Renal pelvis (tissue), 4 donors: ENCODE results near the gene ADPRHL1. TPM values are rescaled to one million over a fixed set of nuclear protein-coding genes. Genes with fewer than 3 reads are reported as not detected.
"Not testable (repeated sequence)": the region's sequence is repeated elsewhere in the genome, so short reads cannot be mapped to it uniquely, and the experiment has no call there.

Source experiments
- DNase-seq: peaks from one replicate; pipeline ENCODE4 v3.0.0-alpha.2; 2013
- polyA plus RNA-seq, 3 donors: library from polyadenylated mRNA; unstranded; fragments of 120-200 nt; gene quantifications; one replicate each; pipeline ENCODE4 v1.2.1, GENCODE V29; 2013; ENCODE audit not compliant: insufficient read length in 3 of 3

Gene ADPRHL1
- polyA plus RNA-seq, 3 donors: 2.8 to 5.6 (median 4.7) TPM

DNA sequence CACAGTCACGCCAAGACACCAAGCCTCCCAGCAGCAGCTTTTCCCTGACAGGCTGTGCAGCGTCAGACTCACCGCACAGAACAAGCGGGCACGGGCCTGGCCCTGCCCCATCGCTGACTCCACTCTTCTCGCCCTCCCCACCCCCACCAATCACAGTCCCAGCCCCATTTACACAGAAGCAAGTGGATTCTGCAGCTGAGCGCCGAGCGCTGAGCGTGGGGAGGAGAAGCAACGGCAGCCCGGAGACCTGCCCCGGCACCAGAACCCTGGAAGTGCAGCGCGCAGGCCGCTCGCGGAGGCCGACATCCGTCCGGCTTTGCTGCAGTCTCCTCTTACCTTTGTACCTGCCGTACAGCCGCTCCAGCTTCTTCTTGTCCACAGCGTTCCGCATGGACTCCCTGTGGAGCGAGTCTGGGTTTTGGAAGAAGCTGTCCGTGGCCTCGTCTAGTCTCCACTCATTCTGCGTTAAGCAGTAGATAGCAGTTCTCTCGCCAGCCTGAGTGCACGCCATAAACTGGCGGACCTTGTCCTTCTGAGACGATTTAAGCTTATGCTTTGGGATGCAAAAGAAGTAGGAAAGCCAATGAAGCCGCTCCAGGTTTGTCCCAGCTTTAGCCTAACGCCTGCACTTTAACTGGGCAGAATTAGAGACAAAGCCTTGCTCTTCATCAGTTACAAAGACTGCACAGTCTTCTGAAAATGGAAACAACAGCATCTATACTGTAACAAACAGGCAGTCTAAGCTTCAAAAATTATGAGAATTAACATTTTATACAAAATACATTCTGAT lies 30.4 kb upstream of the ADPRHL1 start:
- no peak for DNase-seq

DNA sequence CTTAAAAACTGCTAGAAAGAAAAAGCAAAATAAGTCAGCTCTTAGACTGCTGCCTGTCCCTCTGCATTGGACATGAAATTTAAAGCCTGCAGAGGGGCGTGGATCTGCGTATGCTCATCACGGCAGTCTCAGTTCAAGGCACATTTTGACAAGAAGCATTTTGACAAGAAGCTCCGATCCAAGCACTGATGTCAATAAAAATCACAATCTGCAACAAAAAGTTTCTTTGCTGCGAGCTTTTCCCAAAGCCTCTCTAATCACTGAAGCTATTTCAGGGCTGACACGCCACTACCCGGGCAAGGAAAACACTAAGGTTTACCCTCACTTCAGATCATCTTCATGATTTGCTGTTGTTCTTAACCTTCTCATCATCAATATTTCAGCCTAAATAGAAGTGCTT lies 29.8 kb upstream of the ADPRHL1 start:
- no peak for DNase-seq

DNA sequence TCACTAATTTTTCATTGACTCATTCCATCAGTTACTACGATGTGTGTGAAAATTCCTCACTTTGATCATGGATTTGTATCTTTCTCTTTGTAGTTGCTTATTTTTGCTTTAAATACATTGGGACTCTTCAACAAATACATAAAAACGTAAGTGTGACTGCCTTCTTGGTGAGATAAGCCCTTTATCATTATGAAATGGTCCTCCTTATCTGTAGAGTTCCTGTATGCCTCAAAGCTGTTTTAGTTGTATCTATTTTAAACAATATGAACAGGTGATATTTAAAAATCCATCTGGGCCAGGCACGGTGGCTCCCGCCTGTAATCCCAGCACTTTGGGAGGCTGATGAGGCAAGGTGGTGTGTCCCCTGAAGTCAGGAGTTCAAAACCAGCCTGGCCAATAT lies 25.9 kb upstream of the ADPRHL1 start:
- DNase-seq: no peak

DNA sequence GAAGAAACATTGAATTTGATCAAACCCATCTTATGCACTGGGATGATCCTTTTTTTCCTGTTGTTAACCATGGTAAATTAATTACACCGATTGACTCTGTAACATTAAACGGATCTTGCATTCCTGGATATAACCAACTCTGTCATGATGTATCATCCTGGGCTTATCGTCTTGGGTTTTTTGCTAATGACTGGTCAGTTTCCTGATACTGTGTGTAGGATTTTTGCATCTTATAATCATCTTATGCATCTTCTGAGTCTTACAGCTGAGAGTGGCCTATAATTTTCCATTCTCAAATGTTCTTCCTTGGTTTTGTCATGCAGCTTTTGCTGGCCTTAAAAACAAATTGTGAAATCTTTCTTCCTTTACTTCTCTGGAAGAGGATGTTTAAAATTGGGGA lies 24.4 kb upstream of the ADPRHL1 start:
- no peak for DNase-seq

DNA sequence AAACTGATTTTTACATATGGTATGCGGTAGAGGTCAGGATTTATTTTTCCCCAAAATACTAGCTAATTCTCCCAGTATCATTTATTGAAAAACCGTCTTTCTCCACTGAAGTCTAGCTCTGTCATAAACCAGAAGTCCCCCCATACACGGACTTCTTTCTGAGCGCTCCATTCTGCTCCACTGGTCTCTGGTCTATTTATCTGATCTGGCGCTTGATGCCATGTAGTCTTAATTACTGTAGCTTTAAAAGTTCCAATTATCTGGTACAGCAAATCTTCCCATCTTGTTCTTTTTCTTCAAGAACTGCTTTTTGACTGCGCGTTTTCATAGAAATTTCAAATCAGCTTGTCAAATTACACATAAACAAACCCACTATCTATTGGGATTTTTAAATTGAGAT lies 23.5 kb upstream of the ADPRHL1 start:
- DNase-seq: no peak

DNA sequence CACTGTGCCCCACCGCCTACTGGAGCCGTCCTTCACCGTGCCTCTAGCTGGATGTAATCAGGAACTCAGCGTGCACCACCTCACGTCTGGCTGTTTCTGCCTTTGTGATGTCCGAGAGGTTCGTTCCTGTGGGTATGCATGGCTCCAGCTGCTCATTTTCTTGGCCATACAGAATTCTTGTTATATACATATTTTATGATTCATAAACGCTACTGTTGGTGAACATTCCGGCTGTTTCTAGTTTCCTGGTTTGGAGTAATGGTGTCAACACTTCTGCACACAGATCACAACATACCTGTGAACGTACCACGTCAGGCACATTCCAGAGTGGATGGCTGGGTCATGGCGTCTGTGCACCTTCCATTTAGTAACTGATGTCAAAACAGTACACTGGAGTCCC lies 22.6 kb upstream of the ADPRHL1 start:
- DNase-seq: no peak

DNA sequence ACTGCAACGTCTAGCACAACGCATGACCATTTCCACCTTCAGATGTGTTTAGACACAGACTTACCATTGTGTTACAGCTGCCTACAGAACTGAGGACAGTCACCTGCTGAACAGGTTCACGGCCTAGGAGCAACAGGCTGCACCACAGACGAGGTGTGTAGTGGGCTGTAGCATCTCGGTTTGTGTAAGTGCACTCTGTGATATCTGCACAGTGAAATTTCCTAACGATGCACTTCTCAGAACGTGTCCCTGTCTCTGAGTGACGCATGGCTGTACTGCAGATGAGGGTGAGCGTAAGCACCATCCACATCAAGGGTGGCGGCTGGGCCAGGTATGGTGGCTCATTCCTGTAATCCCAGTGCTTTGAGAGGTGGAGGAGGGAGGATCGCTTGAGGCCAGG lies 22.0 kb upstream of the ADPRHL1 start:
- DNase-seq: no peak

DNA sequence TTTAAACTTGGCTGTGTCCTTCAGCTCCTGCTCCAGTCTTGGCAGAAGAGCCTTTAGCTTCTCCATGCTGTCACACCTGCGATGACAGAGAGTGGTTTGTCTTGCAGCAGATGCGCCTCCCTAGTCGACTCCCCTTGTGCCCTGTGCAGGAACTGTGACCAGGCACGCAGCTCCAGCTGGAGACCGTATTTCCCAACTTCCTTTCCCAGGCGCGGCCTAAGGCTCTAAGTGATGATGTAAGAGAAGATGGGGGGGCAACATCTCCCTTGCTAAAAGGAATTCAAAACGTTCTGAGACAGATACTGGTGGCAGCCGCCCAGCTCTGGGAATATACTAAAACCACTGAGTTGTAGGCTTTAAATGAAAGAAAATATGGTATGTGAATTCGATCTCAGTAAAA lies 20.9 kb upstream of the ADPRHL1 start:
- DNase-seq: no peak

DNA sequence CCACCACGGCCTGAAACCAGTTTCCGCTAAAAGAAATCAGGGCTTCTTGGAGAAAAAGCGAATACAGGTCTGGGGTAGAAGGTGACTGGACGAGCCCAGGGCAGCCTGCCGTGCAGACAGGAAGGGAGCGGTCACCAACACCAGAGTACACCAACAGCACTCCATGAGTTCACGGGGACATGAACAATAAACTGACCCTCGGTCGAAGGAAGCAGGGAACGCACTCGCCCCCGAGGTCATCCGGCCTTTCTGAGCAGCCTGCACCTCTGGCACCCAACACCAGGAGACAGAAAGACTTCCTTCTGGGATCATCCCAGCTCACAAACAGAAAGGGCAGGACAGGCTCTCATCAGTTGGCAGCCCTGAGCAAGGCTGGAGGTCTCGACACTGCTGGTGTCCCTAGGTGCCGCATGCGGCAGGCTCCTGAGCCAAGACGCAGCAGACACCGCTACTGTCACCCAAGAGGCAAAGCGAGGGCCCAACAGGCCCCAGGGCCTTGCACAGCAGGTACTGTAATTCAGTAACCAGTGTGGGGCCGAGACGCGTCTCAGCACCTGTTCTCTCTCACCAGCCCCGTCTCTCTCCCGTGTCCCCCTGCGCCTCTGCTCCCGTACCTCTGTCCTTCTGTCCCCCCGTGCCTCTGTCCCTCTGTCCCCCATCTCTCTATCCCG lies 19.2 kb upstream of the ADPRHL1 start:
- DNase-seq: no peak

DNA sequence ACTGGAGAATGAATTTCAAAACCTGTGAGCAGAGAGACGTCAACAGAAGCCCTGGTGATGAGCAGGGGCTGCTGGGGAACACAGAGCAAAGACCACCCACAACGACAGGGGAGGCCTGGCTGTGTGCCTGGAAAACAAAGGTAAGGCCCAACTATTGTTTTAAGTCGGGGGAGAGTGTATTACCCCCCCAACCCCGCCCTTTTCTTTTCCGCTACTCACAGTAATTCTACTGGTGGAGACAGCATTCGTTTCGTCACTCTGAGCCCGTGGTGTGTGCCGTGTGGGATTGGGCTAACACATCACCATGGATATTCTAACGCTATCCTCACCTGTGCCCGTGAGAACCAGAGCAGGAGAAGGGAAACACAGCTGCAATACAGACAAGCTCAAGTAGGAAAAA lies 18.6 kb upstream of the ADPRHL1 start:
- DNase-seq: no peak

DNA sequence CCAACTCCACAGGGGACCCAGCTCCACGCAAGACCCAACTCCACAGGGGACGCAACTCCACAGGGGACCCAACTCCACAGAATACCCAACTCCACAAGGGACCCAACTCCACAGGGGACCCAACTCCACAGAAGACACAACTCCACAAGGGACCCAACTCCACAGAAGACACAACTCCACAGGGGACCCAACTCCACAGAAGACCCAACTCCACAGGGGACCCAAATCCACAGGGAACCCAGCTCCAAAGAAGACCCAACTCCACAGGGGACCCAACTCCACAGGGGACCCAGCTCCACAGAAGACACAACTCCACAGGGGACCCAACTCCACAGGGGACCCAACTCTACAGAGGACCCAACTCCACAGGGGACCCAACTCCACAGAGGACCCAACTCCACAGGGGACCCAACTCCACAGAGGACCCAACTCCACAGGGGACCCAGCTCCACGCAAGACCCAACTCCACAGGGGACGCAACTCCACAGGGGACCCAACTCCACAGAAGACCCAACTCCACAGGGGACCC lies 17.4 kb upstream of the ADPRHL1 start:
- not testable (repeated sequence) for DNase-seq

DNA sequence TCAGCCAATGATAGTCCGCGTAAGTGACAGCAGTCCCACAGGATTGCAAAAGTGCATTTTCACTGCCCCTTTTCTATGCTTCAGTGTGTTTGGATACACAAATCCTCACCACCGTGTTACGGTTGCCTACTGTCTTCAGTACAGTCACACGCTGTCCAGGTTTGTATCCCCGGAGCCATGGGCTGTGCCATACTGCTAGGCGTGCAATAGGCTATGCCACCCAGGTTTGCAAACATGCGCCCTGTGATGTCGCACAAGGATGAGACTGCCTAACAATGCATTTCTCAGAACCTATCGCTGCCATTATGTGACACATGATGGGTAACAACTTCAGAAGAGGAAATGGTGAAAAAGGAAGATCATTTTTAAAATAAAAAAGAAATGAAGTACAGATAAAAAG lies 16.8 kb upstream of the ADPRHL1 start:
- DNase-seq: no peak

DNA sequence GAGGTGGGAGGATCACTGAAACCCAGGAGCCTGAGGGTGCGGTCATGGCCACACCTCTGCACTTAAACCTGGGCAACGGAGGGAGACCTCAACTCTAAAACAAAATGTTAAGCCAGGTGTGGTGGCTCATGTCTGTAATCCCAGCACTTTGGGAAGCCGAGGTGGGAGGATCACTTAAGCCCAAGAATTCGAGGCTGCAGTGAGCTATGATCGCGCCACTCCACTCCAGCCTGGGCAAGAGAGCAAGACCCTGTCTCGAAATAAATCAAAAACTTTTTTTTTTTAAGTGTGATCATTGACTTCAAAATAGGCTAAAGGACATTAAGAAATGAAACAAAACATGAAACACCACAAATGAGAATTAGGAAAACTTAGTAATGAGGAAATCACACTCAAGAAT lies 16.3 kb upstream of the ADPRHL1 start:
- DNase-seq: no peak

DNA sequence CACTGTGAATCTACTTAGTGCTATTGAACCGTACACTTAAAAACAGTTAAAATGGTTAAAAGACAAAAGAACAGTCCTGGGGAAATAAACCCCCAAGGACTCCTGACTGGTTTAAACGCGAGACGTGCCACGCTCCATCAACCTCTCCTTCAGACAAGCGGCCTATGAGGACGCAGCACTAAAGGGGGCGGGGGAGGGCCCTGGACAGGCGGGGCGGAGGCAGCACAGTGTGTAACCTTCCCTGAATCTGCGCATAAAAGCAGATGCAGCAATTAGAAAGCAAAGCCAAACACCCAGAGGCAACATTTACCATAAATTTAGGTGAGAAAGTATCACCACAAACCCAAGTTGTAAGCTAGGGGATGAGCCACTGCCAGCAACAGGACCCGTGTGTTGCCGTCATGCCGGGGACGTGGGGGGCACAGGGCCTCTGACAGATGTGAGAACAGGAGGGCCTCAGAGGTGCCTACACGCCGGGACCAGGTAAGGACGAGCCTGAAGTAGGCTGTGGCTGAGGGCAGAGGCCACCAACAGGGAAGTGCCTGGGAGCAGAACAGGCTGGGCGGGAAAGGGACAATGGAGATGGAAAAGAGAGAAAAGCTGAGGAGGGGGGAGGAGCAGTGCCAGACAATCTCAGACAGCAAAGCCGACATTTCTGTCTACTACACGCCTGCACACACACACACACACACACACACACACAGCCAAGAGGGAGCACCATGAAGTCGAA lies 15.3 kb upstream of the ADPRHL1 start:
- DNase-seq: no peak

DNA sequence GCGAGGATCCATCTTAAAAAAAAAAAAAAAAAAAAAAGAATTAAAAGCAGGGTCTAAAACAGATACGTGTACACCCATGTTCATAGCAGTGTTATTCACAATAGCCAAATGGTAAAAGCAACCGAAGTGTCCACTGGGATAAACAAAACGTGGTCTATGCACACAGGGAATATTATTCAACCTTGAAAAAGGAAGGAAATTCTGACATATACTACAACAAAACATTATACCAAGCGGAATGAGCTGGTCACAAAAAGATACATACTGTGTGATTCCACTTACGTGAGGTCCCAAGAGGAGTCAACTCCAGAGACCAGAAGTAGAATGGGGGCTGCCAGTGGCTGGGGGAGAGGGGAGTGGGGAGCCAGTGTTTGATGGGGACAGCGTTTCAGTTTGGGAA lies 14.7 kb upstream of the ADPRHL1 start:
- no peak for DNase-seq

DNA sequence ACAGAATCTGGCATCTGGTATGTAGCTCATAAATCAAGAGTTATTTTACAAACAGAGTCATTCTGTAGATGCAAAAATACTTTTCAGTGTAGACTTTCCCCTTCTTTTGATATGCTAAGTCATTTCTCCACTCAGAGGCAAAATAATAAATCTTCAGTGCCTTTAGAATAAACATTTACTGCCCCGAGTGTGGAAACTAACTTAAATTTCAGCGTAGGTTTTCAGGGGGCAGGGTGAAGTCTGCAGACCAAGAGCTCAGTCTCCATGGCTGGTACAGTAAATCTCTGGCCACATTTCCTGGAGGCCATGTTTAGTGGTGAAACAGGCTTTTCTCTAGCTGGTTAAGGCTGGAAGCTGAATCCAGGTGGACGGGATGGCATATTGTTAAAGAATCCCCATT lies 13.1 kb upstream of the ADPRHL1 start:
- DNase-seq: no peak

DNA sequence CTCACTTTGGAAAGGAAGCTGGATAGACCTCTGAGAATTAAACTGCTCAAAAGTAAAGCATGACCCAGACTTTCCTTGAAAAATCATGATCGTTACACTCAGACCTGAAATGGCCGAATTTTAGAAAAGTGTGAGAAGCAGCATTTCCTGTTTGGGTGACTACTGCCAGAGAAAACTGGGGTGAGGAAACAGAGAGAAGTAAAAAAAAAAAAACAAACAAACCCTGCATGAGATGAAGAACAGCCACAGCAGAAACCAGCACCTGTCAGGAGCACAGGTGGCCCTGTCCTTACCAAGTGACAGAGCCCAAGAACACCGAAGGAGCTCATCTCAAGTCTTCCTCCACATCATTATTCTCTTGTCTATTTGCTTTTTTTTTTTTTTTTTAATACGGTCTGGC lies 12.0 kb upstream of the ADPRHL1 start:
- no peak for DNase-seq

DNA sequence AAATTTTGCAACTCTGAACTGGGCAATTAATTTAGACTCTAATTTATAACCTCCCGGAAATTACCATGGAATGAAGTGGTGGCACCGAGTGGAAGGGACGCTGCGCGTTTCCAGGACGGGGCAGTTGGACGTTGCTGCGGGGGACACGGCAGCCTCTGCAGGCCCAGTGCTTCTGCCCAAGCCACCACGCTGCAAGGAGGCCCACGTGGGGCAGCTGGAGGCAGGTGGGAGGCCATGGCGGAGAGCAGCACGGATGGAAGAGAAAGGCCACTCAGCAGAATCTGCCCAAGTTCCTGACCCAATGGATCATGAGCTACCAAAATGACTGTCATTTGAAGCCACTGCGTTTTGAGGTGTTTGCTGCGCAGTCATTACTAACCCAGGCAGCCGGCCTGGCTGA lies 11.2 kb upstream of the ADPRHL1 start:
- no peak for DNase-seq

DNA sequence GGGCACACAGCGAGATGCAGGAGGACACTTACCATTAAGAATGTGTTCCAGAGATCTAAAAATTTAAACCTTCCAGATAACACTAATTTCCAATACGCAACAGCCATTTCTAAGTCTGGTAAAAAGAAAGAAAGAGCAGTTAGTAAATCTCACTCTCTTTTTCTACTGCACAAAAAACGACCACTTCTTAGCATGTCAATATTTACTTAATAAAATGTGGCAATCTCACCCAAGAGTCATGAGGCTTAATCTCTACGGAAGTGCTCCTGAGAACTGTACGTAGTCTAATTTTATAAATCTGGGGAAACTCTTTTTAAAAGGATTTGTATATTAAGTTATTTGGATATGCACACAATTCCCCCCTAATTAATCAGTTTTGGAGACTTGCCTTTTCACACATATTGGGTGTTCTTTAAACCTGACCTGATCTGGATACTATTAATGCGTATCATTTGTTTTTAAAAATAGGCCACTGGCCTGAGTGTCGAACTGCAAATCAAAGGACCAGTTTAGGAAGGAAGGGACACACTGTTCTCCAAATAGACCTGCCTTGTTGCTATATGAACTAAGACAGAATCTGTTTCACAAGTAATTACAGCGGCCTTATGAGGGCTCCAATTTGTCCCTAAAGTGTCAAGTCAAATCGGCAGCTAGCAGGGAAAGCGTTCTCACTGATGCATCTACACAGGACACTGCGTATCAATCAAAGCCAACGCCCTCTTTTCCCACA lies 7.9 kb upstream of the ADPRHL1 start:
- DNase-seq: no peak

DNA sequence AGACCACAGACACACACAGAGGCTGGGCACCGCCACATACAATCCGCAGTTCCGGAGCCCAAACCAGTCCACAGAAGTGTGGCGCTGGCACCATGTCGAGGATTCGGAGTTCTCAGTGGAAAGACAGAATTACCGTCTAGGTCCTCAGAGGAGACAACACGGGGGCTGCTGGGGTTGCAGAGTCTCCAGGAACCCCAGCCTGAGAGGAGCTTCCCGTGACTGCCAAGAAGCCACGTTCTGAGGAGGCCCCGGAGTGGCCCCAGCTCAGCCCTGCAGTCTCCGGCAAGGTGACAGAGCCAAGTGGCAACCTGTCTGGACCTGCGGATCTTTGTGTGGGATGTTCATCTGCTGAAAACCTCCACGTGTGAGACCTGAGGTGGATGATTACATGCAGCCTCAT lies 7.3 kb upstream of the ADPRHL1 start:
- no peak for DNase-seq

DNA sequence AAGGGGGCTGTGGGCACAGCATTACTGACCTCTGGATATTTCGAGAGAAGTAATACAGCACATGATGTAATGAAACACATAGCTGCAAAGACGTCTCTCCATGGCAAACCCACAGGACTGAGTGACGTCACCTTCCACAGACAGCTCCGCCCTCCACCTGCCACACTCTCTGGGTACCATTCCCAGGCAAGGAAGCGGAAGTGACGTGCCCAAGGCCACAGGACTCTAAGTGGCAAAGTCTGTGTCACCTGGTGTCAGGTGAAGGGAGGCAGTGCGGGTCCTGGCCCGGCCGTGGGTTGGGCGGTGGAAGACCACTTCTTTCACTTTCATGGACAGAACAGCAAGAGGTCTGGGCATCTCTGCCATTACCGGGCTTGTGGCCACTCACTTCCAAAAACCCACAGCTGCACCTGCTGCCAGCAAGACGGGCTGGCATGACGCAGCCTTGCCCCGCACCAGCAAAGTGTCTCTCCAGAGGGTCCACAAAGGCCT lies 6.8 kb upstream of the ADPRHL1 start:
- no peak for DNase-seq
